HL-60/S4 treated with retinoic acid at 250 ng/mL for 4 days and 3 days (cell line): ENCODE data around the gene S100Z.
"Not testable (repeated sequence)": the region's sequence is repeated elsewhere in the genome, so short reads cannot be mapped to it uniquely, and the experiment has no call there.

Experiments
- in situ Hi-C: fragments of 300-500 bp; cut with MboI; formaldehyde crosslinking; loops from 2 replicates; pipeline ENCODE4 v1.7.0; 2022; ENCODE audit warnings: low sequenced_read_pairs

S100Z gene

DNA sequence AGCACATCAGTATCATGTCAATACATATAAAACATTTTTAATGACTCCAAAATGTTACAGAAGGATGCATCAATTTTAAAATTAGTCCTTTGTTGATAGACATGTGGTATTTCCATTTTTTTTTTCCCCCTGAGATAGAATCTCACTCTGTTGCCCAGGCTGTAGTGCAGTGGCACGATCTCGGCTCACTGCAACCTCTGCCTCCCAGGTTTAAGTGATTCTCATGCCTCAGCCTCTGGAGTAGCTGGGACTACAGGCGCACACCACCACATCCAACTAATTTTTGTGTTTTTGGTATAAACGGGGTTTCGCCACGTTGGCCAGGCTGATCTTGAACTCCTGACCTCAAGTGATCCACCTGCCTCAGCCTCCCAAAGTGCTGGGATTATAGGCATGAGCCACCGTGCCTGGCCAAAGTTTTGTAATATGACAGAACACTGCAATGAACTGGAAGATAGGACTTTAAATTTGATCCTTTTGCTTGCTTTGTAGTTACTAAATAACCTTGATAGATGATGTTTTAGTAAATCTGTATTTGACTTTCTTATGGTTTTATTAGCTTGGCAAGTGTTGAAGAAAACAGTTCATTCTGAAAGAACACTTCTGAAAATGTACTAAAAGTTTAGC is 27.6 kb upstream of the S100Z start:
- in situ Hi-C loops: not testable (repeated sequence)

DNA sequence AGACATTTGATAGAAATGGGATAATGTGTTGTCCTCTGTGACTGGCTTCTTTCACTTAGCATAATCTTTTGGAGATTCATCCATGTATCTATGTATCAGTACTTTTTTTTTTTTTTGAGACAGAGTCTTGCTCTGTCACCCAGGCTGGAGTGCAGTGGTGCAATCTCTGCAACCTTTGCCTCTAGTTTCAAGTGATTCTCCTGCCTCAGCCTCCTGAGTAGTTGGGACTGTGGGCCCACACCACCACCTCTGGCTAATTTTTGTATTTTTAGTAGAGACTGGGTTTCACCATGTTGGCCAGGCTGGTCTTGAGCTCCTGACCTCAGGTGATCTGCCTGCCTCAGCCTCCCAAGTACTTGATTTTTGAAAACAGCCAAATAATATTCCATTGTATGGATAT is 23.4 kb upstream of the S100Z start:
- in situ Hi-C loops: not testable (repeated sequence)

GRCh38 chr5:76831110-76831452 is 18.7 kb upstream of the S100Z start:
- in situ Hi-C loops: no loop called here

- in situ Hi-C loops: no loop called here
These were observed 13.6 kb upstream of the S100Z start for GRCh38 chr5:76836181-76836580.

- in situ Hi-C loops: no loop called here
These were observed 13.2 kb upstream of the S100Z start for GRCh38 chr5:76836585-76836984.

- in situ Hi-C loops: no loop called here
These were observed 11.1 kb upstream of the S100Z start for GRCh38 chr5:76838481-76839261.

DNA sequence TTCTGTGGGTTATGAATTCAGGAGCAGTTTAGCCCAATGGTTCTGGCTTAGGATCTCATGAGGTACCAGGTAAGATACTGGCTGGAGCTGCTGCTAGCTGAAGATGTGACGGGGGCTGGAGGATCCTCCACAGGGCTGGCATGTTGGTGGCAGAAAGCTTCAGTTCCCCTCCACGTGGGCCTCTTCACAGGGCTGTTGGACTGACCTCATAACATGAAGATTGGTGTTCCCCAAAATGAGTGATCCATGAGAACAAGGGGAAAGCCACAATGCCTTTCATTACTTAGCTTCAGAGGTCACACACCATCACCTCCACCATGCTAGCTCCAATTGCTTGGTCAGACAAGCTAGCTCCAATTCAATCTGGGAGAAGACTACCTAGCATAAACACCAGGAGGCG is 8.5 kb upstream of the S100Z start:
- in situ Hi-C loops: no loop called here

GRCh38 chr5:76845890-76846289 is 3.9 kb upstream of the S100Z start:
- in situ Hi-C loops: no loop called here

GRCh38 chr5:76850543-76851145 is 830 bp downstream of the S100Z start:
- in situ Hi-C loops: no loop called here

DNA sequence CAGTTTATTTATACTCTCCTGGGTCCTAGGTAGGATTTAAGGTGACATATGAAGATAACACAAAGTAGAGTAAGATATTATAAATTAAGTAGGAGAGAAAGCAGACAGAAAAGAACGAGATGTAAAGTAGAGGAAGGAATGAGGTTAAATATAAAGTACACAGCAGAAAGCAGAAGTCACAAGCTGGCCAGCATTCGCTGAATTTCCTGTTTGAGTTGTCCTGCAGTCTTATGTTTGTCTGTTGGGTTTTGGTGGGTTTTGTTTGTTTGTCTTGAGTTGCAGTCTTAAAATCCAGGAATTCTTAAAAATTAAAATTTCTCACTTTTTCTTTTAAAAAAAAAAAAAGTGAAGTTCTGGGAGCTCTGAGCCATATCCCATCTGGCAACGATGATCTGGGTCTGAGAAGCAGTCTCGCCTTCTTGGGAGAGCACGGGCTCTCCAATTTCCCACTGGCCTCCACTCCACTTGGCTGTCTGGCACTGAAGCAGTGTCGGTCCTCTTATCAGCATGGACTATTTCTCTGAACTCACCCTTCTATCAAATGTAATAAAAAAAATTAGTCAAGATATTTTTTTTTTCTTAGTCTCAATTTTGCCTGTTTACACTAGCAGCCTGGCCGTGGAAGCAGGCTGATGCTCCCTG is 2.0 kb downstream of the S100Z start:
- in situ Hi-C loops: no loop called here

GRCh38 chr5:76852772-76853171 is 3.0 kb downstream of the S100Z start:
- in situ Hi-C loops: no loop called here

DNA sequence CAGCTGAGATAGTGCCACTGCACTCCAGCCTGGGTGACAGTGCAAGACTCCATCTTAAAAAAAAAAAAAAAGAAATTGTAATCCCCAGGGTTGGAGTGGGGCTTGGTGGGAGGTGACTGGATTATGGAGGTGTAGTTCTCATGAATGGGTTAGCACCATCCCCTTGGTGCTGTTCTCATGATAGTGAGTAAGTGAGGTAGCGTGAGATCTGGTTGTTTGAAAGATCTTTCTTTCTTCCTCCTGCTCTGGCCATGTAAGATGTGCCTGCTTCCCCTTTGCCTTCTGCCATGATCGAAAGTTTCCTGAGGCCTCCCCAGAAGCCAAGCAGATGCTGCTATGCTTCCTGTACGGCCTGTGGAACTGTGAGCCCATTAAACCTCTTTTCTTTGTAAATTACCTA is 3.9 kb downstream of the S100Z start:
- in situ Hi-C loops: not testable (repeated sequence)

- in situ Hi-C loops: no loop called here
These were observed 4.8 kb downstream of the S100Z start for GRCh38 chr5:76854644-76855043.

- in situ Hi-C loops: not testable (repeated sequence)
These were observed 5.7 kb downstream of the S100Z start for GRCh38 chr5:76855501-76855900.

GRCh38 chr5:76855961-76856360 is 6.1 kb downstream of the S100Z start:
- in situ Hi-C loops: no loop called here

DNA sequence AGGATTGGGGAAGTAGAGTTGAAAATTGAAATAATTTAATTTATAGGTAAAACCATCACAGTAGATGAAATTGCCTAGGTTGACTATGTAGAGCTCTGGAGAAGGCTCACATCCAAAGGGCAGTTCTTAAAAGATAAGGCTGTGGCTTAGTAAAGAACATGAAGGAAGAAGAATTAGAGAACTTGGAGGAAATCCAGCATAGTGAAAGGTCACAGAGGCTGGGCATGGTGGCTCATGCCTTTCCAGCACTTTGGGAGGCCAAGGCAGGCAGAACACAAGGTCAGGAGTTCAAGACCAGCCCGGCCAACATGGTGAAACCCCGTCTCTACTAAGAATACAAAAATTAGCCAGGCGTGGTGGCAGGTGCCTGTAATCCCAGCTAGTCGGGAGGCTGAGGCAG is 7.0 kb downstream of the S100Z start:
- in situ Hi-C loops: not testable (repeated sequence)

DNA sequence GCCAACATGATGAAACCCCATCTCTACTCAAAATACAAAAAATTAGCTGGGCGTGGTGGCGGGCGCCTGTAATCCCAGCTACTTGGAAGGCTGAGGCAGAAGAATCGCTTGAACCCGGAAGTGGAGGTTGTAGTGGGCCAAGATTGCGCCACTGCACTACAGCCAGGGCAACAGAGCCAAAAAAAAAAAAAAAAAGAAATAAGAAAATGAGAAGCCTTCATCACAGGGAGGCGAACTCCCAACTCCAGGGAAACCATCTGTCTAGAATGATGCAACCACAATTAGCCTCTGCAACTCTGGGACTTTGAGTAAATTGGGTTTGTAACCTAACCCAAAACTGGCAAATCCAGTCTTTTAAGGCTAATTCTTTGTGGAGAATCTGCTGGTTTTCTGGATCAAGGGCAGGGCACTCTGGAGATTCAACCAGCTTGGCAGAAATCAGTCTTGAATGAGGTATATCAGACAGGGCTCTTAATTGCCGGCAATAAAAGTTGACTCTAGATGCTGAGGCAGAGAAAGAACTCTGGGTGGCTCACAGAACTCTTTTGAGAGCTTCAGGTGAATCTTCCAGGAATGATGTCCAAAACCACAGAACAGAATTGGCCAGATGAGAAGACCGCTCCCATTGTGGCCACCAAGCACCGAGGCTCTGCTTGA is 9.9 kb downstream of the S100Z start:
- in situ Hi-C loops: no loop called here

GRCh38 chr5:76861612-76862011 is 11.8 kb downstream of the S100Z start:
- in situ Hi-C loops: no loop called here

DNA sequence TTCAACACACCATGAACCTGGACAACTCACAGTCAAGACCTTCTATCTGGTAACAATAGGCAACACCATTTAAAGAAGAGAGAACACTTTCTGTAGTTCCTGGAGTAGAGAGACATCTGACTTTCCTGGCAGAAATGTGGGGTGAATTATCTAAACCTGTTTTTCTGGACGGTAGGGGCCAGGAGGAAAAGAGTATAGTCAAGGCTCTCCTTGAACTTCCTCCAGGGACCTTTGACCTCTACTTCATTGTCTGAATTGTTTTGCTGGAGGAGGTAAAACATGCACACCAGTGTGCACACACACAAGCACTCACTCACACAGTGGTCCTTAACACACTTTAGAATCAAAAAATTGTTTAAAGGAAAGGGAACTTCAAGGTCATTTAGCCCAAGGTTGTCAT is 13.2 kb downstream of the S100Z start:
- in situ Hi-C loops: no loop called here

DNA sequence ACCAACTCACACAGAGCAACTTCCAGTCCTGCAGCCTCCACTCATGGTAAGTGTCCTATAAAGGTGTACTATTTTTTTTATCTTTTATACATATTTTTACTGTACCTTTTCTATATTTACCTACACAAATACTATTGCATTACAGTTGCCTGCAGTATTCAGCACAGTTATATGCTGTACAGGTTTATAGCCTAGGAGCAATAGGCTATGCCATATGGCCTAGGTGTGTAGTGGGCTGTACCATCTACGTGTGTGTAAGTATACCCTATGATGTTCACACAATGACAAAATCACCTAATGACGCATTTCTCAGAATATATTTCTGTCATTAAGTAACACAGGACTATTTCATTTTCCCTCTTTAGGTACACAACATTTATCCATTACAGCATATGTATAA is 16.7 kb downstream of the S100Z start:
- in situ Hi-C loops: no loop called here

- in situ Hi-C loops: no loop called here
These were observed 17.2 kb downstream of the S100Z start for GRCh38 chr5:76867038-76867437.
